Measurements from ENCODE around the gene SYT17.

The SYT17 gene

GRCh38 chr16:19147627-19148026, 20.4 kb upstream of the SYT17 start:
- no peak for DNase-seq (ENCODE audit: low read depth)
- no peak overlapping the region for H3K4me3 ChIP-seq (ENCODE audit: low read depth, low read length)
- TF ChIP-seq, protein P1, sequence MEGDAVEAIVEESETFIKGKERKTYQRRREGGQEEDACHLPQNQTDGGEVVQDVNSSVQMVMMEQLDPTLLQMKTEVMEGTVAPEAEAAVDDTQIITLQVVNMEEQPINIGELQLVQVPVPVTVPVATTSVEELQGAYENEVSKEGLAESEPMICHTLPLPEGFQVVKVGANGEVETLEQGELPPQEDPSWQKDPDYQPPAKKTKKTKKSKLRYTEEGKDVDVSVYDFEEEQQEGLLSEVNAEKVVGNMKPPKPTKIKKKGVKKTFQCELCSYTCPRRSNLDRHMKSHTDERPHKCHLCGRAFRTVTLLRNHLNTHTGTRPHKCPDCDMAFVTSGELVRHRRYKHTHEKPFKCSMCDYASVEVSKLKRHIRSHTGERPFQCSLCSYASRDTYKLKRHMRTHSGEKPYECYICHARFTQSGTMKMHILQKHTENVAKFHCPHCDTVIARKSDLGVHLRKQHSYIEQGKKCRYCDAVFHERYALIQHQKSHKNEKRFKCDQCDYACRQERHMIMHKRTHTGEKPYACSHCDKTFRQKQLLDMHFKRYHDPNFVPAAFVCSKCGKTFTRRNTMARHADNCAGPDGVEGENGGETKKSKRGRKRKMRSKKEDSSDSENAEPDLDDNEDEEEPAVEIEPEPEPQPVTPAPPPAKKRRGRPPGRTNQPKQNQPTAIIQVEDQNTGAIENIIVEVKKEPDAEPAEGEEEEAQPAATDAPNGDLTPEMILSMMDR (IDR thresholded peaks at IDR 0.05; ENCODE audit: low read depth, low read length, missing control alignments): no peak

DNA sequence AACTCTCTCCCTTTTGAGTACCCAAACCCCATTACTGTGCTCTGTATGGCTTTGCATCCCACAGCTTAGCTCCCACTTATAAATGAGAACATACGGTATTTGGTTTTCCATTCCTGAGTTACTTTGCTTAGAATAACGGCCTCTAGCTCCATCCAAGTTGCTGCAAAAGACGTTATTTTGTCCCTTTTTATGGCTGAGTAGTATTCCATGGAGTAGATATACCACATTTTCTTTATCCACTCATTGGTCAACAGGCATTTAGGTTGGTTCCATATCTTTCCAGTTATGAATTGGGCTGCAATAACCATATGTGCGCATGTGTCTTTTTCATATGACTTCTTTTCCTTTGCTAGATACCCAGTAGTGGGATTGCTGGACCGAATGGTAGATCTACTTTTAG, 19.9 kb upstream of the SYT17 start:
- H3K4me3 ChIP-seq (ENCODE audit: low read depth, low read length): no peak overlapping the region
- no peak for DNase-seq (ENCODE audit: low read depth)
- TF ChIP-seq, protein P1 (IDR thresholded peaks at IDR 0.05; ENCODE audit: low read depth, low read length, missing control alignments): no peak

- no peak for DNase-seq (ENCODE audit: low read depth)
- TF ChIP-seq, protein P1 (IDR thresholded peaks at IDR 0.05; ENCODE audit: low read depth, low read length, missing control alignments): no peak
- no peak overlapping the region for H3K4me3 ChIP-seq (ENCODE audit: low read depth, low read length)
These were observed 16.7 kb upstream of the SYT17 start for GRCh38 chr16:19151310-19151709.

GRCh38 chr16:19152042-19152441, 16.0 kb upstream of the SYT17 start:
- TF ChIP-seq, protein P1 (IDR thresholded peaks at IDR 0.05; ENCODE audit: low read depth, low read length, missing control alignments): no peak
- H3K4me3 ChIP-seq (ENCODE audit: low read depth, low read length): no peak overlapping the region
- DNase-seq (ENCODE audit: low read depth): no peak

- TF ChIP-seq, protein P1 (IDR thresholded peaks at IDR 0.05; ENCODE audit: low read depth, low read length, missing control alignments): no peak
- DNase-seq (ENCODE audit: low read depth): no peak
- H3K4me3 ChIP-seq (ENCODE audit: low read depth, low read length): no peak overlapping the region
These were observed 14.2 kb upstream of the SYT17 start for GRCh38 chr16:19153876-19154275.

DNA sequence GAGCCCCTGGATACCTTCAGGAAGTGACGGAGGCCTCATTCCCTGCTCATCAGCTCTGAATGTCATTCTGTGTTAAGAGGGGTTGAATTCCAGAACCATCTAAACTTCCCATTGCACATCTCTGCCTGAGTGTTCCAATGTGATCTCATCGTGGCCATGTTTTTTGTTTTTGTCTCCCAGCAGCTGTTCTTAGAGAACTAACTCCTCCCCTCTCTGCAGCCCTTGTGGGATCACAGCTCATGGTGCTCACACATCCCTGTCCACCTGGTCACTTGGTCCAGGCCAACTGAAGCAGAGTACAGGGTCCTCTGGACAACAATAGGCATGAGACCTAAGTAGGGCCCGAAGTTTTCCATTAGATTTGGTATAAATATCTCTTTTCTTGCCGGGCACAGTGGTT, 6.0 kb upstream of the SYT17 start:
- DNase-seq (ENCODE audit: low read depth): no peak
- TF ChIP-seq, protein P1 (IDR thresholded peaks at IDR 0.05; ENCODE audit: low read depth, low read length, missing control alignments): no peak
- no peak overlapping the region for H3K4me3 ChIP-seq (ENCODE audit: low read depth, low read length)

DNA sequence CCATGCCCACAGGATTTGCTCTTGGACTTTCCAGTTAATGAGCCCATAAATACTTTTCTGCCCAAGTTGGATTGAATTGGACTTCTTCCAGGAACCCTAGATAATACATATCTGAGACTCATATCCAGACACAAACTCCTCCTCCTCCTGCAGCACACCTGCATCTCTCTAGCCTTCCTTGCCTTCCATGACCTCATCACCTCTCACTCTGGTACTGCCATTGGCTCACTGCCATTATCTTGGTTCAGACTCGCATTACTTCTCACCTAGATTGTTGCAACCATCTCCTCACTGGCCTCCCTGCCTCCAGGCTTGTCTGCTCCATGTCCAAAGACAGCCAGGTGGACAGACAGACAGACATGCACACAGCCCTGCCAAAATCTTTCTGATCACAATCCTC, 4.8 kb upstream of the SYT17 start:
- no peak overlapping the region for H3K4me3 ChIP-seq (ENCODE audit: low read depth, low read length)
- DNase-seq (ENCODE audit: low read depth): no peak
- TF ChIP-seq, protein P1 (IDR thresholded peaks at IDR 0.05; ENCODE audit: low read depth, low read length, missing control alignments): no peak

Measured in GM12864 (cell line).